Activated CD4-positive, alpha-beta memory T cell treated with anti-CD3 and anti-CD28 coated beads, Interleukin-2, amount 10 ng/mL, durations not matched to agents 7 days and 5 days (primary cell): ENCODE results near the gene NCEH1. TPM values are rescaled to one million over a fixed set of nuclear protein-coding genes. Genes with fewer than 3 reads are reported as not detected.

Experiments used
- total RNA-seq, 2 experiments: library from RNA; stranded (reverse); gene quantifications; one replicate each; pipeline ENCODE4 v1.2.3, GENCODE V29; 2021

NCEH1 gene
- total RNA-seq, 2 experiments from 2014 or later = 7.2 to 9.6 TPM

Other genes starting within 250 kb of the NCEH1 start
- gene TNFSF10, start 187.6 kb downstream of the NCEH1 start, total RNA-seq = 100 to 1,000 TPM; 118 to 119 TPM
- gene ECT2, start 39.7 kb upstream of the NCEH1 start, total RNA-seq = 10 to 100 TPM; 67.7 to 68.8 TPM